ENCODE results near the gene FGF12. TPM values are rescaled to one million over a fixed set of nuclear protein-coding genes. Genes with fewer than 3 reads are reported as not detected.

FGF12 gene
- total RNA-seq, 4 donors from 2014 or later, result 0.46 to 1.2 (median 0.72) TPM

DNA sequence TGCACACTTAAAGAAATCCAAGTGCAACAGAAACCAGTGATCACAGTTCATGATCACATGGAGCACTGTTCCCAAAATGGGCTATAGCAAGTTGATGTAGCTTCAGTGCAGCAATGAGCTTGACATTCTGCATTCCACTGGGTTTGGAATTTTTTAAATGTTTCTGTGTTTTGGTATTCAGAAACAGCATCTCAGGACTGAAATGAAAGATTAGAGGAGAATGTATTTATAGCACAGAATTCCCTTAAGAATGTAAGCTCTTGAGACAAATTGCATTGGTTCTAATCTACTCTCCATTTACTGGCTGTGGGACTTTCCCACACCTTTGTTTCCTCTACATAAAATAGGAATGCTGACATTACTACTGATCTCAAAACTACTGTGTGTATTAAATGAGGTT, 162.7 kb downstream of the FGF12 start:
- no peak overlapping the region for H3K27ac ChIP-seq
- in situ Hi-C loops (cut with MboI; ENCODE audit: low sequenced_read_pairs in 4 of 4), result loop anchor here in 3 of 4 donors (5.0 to 25.0 kb wide), 4 partner anchors 238 to 998 kb away; partner anchors contain the start of gene ATP13A4 (in 2 of the 3)

DNA sequence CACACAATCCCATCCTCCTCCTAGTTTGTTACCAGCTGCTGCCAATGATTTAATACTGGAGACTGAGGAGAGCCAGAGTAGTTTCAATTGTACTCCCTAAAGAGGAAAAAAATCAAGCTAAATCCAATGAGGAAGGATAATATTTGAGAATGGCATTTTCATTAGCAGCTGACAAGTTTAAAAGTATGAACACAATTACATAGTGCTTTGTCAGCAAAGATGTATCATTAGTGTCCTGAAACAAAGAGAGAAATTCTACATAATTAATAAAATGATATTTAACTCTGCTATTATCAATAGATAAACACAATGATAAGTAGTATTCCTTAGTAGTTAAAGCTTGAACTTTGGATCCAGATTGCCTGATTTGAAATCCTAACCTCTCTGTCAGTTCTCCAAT, 163.9 kb downstream of the FGF12 start:
- Histone ChIP-seq H3K4me1 (no peaks in the 10 kb centered on the region), H3K36me3 (no peaks in the 10 kb centered on the region), H3K27ac (no peak overlapping the region), H3K27me3 (no peaks in the 10 kb centered on the region), H3K9me3 (no peaks in the 10 kb centered on the region), H3K4me3 (no peak overlapping the region)
- ATAC-seq (no peak), DNase-seq (no peak)
- in situ Hi-C loops (cut with MboI; ENCODE audit: low sequenced_read_pairs in 4 of 4) (loop anchor here in 3 of 4 donors (10.0 to 25.0 kb wide), 3 partner anchors 241 to 999 kb away; partner anchors contain the start of gene ATP13A4 (in 2 of the 3)), intact Hi-C loops (cut with DNase I; ENCODE audit: low total_unique reads) (no loop called here)
- no peak for TF ChIP-seq POLR2A (IDR thresholded peaks at IDR 0.05)
- no peak for TF ChIP-seq CTCF (IDR thresholded peaks at IDR 0.05 in 4 of 5, conservative IDR thresholded peaks at IDR 0.05 in 1 of 5)

More for the DNA sequence above, 162.7 kb downstream of the FGF12 start:
- Histone ChIP-seq H3K36me3 (no peaks in the 10 kb centered on the region), H3K9me3 (no peaks in the 10 kb centered on the region), H3K4me3 (no peak overlapping the region), H3K4me1 (no peaks in the 10 kb centered on the region), H3K27me3 (no peaks in the 10 kb centered on the region)
- no peak for DNase-seq
- TF ChIP-seq CTCF (IDR thresholded peaks at IDR 0.05 in 4 of 5, conservative IDR thresholded peaks at IDR 0.05 in 1 of 5), result no peak
- no peak for TF ChIP-seq POLR2A (IDR thresholded peaks at IDR 0.05)
- no peak for ATAC-seq
- intact Hi-C loops (cut with DNase I; ENCODE audit: low total_unique reads), result loop anchor here (5.0 kb wide), 1 partner anchor 478 kb away; no protein-coding TSS in a partner anchor

DNA sequence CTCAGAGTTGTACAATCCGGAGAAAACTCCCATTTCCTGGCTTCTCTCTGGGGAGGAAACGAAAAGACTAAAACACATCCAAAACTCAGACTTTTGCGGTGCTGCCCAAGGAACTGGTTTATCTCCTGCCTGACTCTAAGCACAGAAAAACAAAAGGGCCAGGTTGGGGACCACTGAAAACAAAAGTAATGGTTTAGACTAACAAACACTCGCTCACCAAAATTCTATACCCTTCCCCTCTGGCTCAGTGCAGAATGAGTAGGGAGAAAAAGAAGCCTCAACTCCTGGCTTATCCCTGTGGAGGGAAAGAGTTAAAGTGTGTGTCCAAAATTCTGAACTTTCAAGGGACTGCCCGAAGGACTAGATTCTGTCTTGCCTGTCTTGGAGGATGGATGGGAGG, 173.6 kb downstream of the FGF12 start:
- no peak for TF ChIP-seq CTCF (IDR thresholded peaks at IDR 0.05 in 4 of 5, conservative IDR thresholded peaks at IDR 0.05 in 1 of 5)
- no peak for TF ChIP-seq POLR2A (IDR thresholded peaks at IDR 0.05)
- Histone ChIP-seq H3K36me3 (no peaks in the 10 kb centered on the region), H3K4me3 (no peak overlapping the region), H3K4me1 (no peaks in the 10 kb centered on the region), H3K9me3 (no peaks in the 10 kb centered on the region), H3K27me3 (no peaks in the 10 kb centered on the region), H3K27ac (no peak overlapping the region)
- intact Hi-C loops (cut with DNase I; ENCODE audit: low total_unique reads) (no loop called here), in situ Hi-C loops (cut with MboI; ENCODE audit: low sequenced_read_pairs in 4 of 4) (loop anchor here in 2 of 4 donors (25.0 kb wide), 1 partner anchor 1009 kb away; the partner anchor contains the start of gene ATP13A4 (in 2 of the 2))
- ATAC-seq (no peak), DNase-seq (no peak)

DNA sequence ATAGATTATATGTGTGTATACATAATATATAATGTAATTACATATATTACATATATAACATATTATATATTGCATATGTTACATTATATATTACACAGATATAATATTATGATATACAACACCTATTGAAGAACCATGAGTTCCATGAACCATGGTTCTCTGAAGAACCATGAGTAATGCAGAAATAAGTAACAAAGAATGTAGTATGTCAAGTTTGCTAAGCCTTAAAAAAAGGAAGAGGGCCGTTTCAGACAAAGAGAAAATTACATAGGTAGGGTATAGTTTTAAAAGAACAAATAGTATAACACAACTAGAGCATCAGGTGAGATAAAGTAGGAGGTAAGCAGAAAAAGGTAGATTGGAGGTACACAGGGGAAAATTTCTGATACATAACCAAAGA, 177.0 kb downstream of the FGF12 start:
- no peaks in the 10 kb centered on the region for H3K4me1 ChIP-seq
- in situ Hi-C loops (cut with MboI; ENCODE audit: low sequenced_read_pairs in 4 of 4), result loop anchor here in 2 of 4 donors (25.0 kb wide), 1 partner anchor 1012 kb away; the partner anchor contains the start of gene ATP13A4 (in 2 of the 2)
- H3K27ac ChIP-seq, result no peak overlapping the region
- intact Hi-C loops (cut with DNase I; ENCODE audit: low total_unique reads), result no loop called here
- no peaks in the 10 kb centered on the region for H3K27me3 ChIP-seq
- DNase-seq, result no peak
- no peak overlapping the region for H3K4me3 ChIP-seq
- H3K36me3 ChIP-seq, result no peaks in the 10 kb centered on the region
- TF ChIP-seq CTCF (IDR thresholded peaks at IDR 0.05 in 4 of 5, conservative IDR thresholded peaks at IDR 0.05 in 1 of 5), result no peak
- no peak for TF ChIP-seq POLR2A (IDR thresholded peaks at IDR 0.05)
- no peaks in the 10 kb centered on the region for H3K9me3 ChIP-seq
- no peak for ATAC-seq

DNA sequence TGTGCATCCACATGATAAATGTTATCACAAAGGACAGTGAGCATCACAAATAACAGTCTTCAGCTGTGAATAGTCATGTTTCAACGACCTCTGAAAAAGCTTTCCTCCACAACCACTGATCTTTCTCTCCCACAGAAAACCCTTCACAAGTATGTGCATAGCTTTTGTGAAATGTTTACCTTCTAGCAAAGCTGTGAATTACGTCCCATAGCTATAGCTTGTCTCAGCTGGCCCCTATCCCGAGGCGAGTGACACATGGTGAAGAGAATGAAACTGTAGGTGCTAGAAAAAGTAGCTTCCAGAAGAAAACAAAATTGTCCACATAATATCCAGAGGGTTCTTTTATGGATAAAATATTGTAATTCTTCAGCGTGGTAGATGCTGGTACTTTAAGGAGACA, 182.0 kb downstream of the FGF12 start:
- Histone ChIP-seq H3K36me3 (no peaks in the 10 kb centered on the region), H3K27ac (no peak overlapping the region), H3K4me1 (no peaks in the 10 kb centered on the region), H3K27me3 (no peaks in the 10 kb centered on the region), H3K4me3 (no peak overlapping the region), H3K9me3 (no peaks in the 10 kb centered on the region)
- in situ Hi-C loops (cut with MboI; ENCODE audit: low sequenced_read_pairs in 4 of 4), result no loop called here
- ATAC-seq (no peak), DNase-seq (no peak)
- intact Hi-C loops (cut with DNase I; ENCODE audit: low total_unique reads), result no loop called here
- no peak for TF ChIP-seq CTCF (IDR thresholded peaks at IDR 0.05 in 4 of 5, conservative IDR thresholded peaks at IDR 0.05 in 1 of 5)
- no peak for TF ChIP-seq POLR2A (IDR thresholded peaks at IDR 0.05)
